GM18508 (cell line): ENCODE results near the gene RAD1.

Experiments
- ATAC-seq: cut with Tn5 transposase; IDR thresholded peaks from one replicate; pipeline ENCODE4 v1.9.1; 2021; ENCODE audit warnings: moderate number of reproducible peaks; ENCODE audit not compliant: insufficient read depth, unreplicated experiment

RAD1 gene

GRCh38 chr5:34918025-34918424 lies 2.7 kb upstream of the RAD1 start:
- ATAC-seq, result no peak

- no peak for ATAC-seq
These were observed 1.2 kb upstream of the RAD1 start for GRCh38 chr5:34916518-34916917.

GRCh38 chr5:34915856-34916192 lies 520 bp upstream of the RAD1 start:
- peak; percentile 10 for ATAC-seq

GRCh38 chr5:34914671-34915138 lies 599 bp downstream of the RAD1 start:
- peak; percentile 3 for ATAC-seq

- no peak for ATAC-seq
These were observed 2.2 kb downstream of the RAD1 start for GRCh38 chr5:34913072-34913471.

- no peak for ATAC-seq
These were observed 9.7 kb downstream of the RAD1 start for GRCh38 chr5:34905564-34905963.

- ATAC-seq, result no peak
These were observed 12.0 kb downstream of the RAD1 start for GRCh38 chr5:34903260-34903659.

- ATAC-seq, result no peak
These were observed 14.7 kb downstream of the RAD1 start for GRCh38 chr5:34900652-34901051.

GRCh38 chr5:34899066-34899465 lies 16.2 kb downstream of the RAD1 start:
- ATAC-seq, result no peak

- ATAC-seq, result no peak
These were observed 16.9 kb downstream of the RAD1 start for GRCh38 chr5:34898258-34898895.

- ATAC-seq, result no peak
These were observed 17.7 kb downstream of the RAD1 start for GRCh38 chr5:34897646-34898045.

- ATAC-seq, result no peak
These were observed 19.5 kb downstream of the RAD1 start for GRCh38 chr5:34895641-34896419.

GRCh38 chr5:34894716-34895115 lies 20.6 kb downstream of the RAD1 start:
- no peak for ATAC-seq

GRCh38 chr5:34892414-34892813 lies 22.9 kb downstream of the RAD1 start:
- no peak for ATAC-seq

- ATAC-seq, result no peak
These were observed 23.3 kb downstream of the RAD1 start for GRCh38 chr5:34891981-34892380.

- ATAC-seq, result no peak
These were observed 25.9 kb downstream of the RAD1 start for GRCh38 chr5:34889394-34889793.

- no peak for ATAC-seq
These were observed 28.7 kb downstream of the RAD1 start for GRCh38 chr5:34886392-34887119.

GRCh38 chr5:34881246-34881645 lies 34.1 kb downstream of the RAD1 start:
- no peak for ATAC-seq

GRCh38 chr5:34876275-34876674 lies 39.0 kb downstream of the RAD1 start:
- no peak for ATAC-seq

GRCh38 chr5:34870382-34870781 lies 44.9 kb downstream of the RAD1 start:
- no peak for ATAC-seq

- no peak for ATAC-seq
These were observed 46.0 kb downstream of the RAD1 start for GRCh38 chr5:34869256-34869655.
